Occipital lobe (tissue), 2 donors: Measurements from ENCODE around the gene TTLL4. TPM values are rescaled to one million over a fixed set of nuclear protein-coding genes. Genes with fewer than 3 reads are reported as not detected.
"Not testable (repeated sequence)": the region's sequence is repeated elsewhere in the genome, so short reads cannot be mapped to it uniquely, and the experiment has no call there.

Experiments used
- DNase-seq: peaks from one replicate; lab custom pipeline; 2025; lab: John Stamatoyannopoulos, UW
- total RNA-seq: library from RNA; depleted of rRNA; stranded (reverse); fragments of >200 nt; gene quantifications from one replicate; pipeline ENCODE4 v1.2.3, GENCODE V29; 2014

TTLL4 gene
- total RNA-seq, 1 donor from 2014 or later, result 6.7 TPM

DNA sequence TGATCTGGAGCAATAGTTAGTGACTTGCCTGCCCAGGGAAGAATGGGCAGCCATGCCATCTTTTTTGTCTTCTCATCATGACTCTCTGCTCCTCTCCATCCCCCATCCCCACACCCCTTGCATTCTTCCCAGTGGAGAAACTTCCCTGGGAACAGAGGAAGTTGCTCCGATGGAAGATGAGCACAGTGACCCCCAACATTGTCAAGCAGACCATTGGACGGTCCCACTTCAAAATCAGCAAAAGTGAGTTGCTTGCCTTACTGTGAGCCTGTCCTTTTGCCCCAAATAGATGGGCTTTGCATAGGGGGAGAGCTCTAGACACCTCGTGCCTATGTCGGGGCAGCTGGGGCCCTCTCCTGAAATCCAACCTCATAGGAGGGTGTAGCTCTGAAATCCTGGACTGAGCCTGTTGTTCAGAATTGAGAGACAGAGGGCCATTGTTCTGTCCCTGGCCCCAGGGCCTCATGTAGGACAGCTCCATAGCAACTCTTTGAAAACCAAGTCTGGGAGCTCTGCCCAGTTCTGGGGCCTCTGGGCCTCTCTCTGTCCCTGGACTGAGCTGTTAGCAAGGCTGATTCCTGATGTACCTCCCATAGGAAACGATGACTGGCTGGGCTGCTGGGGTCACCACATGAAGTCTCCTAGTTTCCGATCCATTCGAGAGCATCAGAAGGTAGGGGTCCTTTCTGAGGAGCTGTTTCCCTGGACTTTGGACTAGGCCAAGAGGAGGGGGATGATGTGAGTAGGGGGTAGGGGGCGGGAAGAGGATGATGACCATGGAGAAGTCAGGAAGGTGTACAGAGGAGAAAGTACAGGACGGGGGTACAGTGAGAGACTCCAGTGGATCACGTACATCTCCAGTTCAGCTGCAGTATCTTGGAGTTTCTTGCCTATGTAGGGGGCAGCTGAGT lies 35.2 kb downstream of the TTLL4 start:
- DNase-seq, result peak; percentile 86

DNA sequence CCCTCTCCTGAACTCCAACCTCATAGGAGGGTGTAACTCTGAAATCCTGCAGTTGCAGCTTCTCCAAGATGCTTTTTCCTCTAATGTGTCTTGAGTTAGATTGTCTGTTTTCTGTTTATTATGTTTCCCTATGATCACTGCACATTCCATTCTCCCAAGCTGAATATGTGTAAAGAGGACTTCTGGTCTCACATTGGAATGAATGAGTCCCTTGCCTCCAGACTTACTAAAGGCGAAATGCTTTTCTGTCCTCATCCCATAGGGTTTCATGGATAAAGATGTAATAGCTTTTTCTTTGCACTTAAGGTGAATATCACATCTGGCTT lies 35.8 kb downstream of the TTLL4 start:
- no peak for DNase-seq

DNA sequence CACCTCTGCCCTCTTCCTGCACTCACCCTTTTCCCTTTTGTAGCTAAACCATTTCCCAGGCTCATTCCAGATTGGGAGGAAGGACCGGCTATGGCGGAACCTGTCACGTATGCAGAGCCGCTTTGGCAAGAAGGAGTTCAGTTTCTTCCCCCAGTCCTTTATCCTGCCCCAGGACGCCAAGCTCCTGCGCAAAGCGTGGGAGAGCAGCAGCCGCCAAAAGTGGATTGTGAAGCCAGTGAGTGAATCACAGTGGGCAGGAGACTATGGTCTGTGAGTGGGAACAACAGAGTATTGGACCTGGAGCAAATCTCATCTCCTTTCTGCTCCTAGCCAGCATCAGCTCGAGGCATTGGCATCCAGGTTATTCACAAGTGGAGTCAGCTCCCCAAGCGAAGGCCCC lies 36.3 kb downstream of the TTLL4 start:
- DNase-seq, result no peak

DNA sequence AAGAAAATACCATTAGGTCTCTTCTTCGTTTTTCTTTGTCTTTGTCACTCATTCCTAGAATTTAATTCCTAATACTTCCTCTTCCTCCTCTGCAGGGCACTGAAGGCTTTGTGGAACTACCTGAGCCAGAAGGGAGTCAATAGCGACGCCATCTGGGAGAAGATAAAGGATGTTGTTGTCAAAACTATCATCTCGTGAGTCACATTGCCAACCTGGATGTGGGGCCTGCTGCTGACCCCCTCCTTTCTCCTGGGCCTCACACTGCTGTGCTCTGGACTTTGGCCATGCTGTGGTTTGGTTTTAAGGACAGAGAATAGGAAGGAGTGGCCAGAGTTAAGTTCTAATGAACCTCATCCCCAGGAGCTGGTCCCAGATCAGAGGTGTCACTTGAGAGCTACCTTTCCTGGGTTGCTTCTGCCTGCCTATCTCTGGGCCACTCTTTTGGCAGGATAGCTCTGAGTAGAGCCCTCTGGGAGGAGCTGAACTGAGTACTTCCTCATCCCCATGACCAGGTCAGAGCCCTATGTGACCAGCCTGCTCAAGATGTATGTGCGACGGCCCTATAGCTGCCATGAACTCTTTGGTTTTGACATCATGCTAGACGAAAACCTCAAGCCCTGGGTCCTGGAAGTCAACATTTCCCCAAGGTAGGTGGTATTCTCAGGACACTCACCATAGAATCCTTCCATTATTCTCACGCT lies 38.3 kb downstream of the TTLL4 start:
- DNase-seq, result no peak

DNA sequence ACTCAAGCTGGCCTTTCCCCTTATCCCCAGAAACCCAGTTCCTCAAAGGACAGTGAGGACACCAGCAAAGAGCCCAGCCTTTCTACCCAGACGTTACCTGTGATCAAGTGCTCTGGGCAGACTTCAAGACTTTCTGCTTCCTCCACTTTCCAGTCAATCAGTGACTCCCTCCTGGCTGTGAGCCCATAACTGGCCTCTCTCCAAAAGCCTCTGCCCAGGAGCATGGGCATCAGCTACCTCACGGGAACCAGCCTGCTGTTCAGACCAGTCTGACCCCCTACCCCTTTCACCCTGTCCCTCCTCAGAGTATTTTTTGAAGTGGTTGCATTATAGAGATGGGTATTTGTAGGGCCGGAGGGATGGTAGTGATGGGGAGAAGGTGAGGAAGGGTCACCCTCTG lies 43.6 kb downstream of the TTLL4 start:
- no peak for DNase-seq

DNA sequence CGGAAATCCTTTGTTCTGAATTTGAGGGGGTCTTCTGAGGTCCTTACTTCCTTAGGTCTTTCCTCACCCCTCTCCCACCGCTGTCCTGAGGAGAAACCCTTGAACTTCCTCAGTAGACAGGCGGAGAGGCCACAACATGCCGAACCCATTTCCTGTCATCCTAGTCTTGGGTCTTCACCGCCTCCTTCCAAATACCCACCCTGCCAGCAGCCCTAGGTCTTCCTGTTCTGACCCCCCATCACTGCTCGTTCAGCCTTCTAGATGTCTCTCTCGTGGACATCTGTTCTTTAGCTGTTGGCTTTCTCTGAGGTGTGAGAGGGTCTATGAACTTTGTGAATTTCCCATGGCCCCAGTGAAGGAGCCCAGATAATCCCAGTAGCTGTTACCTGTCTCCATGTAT lies 44.1 kb downstream of the TTLL4 start:
- DNase-seq, result no peak

DNA sequence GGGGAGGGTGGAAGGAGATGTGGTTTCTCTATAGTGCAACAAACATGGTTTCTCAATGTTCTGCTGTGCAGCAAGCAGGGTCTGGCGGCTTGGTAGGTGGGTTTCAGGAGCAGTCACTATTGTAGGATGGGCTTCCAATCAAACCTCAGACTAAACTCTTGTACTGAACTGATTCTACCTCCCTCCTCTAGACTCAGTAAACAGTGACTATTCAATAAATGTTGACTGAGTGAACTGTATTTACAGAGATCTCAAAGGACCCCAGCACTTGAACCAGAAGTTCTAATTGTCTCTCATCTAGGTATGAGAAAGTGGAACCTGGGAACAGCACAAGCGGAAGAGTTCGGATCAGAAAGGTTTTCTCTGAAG lies 44.5 kb downstream of the TTLL4 start:
- no peak for DNase-seq

DNA sequence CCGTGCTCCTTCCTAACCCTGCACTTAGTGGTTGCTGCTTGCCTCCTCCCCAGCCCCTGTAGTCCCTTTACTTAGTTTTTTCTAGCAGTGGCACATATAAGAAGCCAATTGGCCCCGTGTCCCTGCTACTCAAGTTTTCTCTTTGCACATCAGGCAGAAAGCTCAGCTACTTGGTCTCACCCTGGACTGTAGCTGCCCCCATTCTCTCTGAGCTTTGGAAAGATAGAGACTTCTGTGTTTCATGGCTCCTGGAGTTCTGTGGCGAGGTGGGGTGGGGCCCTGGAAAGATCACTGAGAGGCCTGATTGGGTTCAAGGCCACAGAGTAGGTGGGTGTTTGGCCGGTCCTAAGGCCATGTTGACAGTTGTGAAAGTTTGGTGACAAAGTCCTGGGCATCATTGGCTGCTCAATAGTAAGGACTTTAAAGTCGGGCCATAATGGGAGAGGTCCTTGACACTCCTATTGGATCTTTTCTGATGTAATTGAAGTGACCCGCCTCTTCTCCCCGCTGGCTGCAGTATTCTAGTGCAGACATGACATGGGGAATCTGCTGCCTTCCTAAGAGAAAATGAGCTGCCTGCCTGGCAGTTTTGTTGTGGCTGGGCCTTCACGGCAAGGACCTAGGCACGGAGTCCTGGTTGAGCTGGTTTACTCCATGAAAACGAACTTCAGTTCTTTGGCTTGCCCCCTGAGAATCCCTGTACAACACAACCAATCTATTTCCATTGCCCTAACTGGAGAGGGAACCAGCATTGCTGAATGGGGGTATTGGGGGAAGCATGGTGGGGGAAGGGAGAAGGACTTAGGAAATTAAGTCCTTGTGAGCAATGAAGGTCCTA lies 45.2 kb downstream of the TTLL4 start:
- no peak for DNase-seq

DNA sequence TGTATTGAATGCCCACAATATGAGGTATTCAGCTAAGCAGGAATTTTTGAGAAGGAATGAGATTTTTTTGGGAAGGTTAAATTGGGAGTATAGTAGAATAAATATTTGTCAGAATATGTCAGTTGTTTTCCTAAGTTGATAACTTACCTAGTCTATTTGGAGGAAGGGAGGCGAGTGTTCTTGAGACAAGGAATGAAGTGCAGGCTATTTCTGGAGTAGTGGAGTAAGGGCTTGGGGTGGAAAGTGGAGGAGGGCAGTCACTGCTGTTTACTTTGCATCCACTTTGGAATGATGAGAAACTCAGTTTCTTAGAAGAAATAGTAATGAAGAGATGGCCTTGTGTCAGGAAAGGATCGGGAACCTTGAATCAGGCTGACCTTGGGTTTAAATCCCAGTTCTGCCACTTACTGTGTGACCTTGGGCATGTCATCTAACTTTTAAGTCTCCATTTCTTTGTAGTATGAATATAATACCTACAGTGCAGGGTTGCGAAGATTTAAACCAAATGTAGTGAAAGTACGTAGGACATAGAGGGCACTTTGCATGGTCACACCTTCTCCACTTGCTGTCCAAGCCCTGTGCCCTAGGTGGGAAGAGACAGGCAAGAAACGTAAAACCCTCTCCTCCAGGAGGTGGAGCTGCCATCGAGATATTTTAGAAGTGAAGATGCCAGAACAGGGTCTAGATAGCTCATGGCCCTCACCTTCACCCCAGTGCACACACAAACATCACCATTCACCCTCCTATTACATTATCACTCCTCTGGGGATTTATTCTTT lies 46.2 kb downstream of the TTLL4 start:
- no peak for DNase-seq

DNA sequence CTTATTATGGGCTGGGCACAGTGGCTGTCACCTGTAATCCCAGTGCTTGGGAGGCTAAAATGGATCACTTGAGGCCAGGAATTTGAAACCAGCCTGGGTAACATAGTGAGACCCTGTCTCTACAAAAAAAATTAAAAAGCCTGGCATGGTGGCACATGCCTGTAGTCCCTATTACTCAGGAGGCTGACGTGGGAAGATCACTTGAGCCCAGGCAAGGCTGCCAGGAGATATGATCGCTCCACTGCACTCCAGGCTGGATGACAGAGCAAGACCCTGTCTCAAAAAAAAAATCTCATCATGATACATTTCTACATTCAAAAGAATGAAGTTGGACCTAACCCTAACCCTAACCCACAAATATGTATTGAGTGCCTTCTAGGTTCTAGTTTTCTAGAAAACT lies 51.2 kb downstream of the TTLL4 start:
- no peak for DNase-seq

DNA sequence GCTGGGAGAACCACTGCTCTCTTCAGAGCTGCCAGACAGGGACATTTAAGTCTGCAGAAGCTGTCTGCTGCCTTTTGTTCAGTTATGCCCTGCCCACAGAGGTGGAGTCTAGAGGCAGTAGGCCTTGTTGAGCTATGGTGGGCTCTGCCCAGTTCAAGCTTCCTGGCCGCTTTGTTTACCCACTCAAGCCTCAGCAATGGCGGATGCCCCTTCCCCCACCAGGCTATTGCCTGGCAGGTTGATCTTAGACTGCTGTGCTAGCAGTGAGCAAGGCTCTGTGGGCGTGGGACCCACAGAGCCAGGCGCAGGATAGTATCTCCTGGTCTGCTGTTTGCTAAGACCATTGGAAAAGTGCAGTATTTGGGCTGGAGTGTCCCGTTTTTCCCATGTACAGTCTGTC lies 62.1 kb downstream of the TTLL4 start:
- not testable (repeated sequence) for DNase-seq

DNA sequence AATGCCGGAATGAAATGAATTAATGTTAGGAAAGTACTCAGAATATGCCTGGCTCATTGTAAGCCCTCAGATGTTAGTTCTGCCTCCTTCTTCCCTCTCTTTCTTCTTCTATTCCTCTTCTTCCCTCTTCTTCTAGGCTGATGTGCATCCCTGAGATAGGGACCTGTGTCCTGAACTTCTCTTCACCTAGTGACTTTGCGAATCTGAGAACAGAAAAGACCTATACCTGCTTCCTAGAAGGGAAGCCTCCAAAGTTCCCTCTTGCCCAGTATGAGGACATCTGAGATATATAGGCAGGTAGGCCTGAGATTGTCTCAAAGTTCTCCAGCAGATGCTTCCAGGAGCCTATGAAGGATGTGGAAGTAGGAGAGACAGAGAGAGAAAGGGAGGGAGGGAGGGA lies 63.2 kb downstream of the TTLL4 start:
- no peak for DNase-seq

DNA sequence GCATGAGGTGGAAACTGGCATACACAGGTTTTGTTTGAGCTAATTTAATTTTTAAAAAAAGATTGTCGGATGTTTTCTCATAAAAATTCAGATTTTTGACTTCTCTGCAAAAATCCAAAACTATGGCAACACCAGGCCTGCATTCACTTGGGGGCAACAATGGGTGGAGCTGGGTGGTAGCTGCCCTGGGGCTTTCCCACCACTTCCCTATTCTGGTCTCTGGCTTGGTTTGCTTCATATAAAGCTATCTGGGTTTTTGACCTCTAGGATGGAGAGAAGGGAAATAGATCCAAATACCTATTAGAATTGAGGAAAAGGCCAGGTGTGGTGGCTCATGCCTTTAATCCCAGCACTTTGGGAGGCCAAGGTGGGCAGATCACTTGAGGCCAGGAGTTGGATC lies 65.9 kb downstream of the TTLL4 start:
- no peak for DNase-seq

DNA sequence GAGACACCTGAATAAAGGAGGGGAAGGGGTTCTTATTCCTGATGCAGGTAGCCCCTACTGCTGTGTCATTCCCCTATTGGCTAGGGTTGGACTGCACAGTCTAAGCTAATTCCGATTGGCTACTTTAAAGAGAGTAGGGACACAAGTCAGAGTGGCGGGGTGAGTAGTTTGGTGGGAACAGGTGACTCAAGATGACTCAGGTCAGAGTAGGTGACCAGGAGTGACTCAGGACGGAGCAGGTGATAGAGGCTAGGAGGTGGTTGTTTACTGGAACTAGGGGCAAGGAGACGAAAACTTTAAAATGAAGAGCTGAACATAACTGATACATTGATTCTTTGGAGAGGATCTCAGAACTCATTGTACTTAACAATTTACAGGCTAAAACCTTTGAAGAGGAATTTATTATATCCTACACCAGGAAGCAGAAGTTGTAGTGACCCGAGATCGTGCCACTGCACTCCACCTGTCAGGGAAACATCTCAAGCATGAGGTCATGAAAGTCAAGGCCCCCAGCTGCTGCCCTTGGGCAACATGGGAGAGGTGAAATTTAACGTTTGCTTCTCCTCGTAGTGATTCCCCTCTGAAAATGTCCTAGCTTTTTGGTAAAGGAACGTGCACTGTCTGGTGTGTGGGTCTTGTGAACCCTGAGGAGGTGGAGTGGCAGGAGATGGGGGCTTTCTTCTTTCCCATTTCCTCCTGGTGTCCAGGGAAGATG lies 66.8 kb downstream of the TTLL4 start:
- DNase-seq, result no peak

DNA sequence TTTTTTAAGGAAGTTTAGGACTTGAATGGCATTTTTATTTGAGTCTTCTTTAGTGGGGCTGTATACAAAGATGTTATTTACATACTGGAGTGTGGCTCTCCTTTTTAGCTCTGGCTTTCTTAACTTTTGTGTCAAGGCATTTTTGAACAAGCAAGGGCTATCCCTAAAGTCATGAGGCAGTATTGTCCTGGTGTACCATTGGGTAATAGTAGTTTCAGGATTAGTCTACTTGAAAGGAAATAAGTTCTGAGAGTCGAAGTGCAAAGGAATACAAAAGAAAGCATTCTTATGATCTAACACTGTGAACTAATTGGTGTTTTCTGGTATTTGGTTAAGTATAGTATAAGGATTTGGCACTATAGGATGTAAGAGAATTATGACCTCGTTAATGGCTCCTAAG lies 69.4 kb downstream of the TTLL4 start:
- DNase-seq, result no peak

DNA sequence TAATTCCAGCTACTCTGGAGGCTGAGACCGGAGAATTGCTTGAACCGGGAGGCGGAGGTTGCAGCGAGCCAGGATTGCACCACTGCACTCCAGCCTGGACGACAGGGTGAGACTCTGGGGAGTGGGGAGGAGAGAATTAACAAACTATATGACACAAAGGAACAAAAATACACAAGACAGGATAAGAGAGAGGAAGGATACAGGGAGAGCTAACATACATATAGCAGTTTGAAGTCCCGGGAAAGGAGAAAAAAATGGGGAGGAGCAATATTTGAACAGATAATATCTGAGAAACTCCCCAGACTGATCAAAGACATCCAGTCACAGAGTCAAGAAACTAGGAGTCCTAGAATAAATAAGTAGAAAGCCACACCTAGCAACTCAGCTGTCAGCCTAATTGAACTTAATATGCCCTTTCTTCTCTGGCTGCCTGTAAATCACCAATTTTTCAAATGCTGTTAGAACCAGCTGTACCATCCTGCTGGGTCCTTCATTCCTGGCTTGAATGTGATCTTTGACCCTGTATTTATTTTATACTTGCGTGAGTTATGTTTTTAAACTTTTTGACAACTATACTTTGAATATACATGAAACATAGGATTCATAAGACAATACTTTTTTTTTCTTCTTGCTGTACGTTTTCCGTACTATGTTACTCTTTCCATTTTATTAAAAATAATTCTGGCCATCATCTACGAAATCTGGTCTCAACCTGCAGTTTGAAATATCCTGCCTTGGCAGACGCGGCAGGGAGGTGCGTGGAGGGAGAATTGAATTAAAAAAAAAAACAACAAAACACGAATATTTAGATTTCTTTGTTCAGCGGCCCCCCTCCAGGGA lies 70.4 kb downstream of the TTLL4 start:
- no peak for DNase-seq

DNA sequence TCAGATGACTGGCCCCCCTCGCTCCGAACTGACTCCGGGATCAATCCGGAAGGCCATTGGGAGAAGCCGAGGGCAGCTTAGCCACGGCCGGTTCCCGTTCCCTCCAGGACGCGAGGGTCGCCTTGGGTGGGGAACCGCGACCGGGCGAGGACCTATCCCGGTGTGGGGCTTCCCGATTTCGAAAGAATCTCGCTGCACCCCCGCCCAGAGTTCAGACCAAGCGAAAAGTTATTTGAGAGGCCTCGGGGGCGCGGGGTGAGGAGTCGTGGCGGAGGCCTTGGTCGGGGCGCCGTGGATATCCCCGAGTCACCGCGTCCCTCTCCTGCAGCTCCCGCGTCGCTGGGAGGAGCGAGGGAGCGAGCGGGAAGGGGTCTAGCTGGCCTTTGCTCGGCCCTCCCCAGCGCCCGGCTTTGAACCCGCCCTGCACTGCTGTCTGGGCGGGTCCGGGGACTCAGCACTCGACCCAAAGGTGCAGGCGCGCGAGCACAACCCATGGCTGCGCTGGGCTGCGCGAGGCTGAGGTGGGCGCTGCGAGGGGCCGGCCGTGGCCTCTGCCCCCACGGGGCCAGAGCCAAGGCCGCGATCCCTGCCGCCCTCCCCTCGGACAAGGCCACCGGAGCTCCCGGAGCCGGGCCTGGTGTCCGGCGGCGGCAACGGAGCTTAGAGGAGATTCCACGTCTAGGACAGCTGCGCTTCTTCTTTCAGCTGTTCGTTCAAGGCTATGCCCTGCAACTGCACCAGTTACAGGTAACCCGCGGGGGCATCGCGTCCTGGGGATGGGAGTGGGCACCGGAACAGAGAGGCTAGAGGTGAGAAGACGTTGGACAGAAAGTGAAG lies 71.3 kb downstream of the TTLL4 start, which contains the start of gene CYP27A1:
TSS of gene CYP27A1 (plus strand) at position 457 of the 837 bp plus-strand sequence. CDS start at position 493, 36 bp downstream.
- DNase-seq, result no peak

DNA sequence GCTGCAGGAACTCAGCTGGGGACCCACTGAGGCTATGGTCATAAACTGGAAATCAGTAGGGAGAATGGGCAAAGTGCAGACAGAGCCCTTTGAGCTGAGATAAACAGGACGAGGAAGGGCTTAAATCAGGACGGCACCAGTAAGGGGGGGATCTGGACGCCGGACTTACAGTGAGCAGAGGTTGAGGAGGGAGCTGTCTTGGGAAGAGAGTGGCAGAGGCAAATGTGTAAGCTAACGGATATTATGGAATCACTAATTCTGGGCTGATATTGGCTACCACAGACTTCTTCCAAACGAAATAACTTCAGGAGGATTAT lies 71.9 kb downstream of the TTLL4 start:
- DNase-seq, result no peak

DNA sequence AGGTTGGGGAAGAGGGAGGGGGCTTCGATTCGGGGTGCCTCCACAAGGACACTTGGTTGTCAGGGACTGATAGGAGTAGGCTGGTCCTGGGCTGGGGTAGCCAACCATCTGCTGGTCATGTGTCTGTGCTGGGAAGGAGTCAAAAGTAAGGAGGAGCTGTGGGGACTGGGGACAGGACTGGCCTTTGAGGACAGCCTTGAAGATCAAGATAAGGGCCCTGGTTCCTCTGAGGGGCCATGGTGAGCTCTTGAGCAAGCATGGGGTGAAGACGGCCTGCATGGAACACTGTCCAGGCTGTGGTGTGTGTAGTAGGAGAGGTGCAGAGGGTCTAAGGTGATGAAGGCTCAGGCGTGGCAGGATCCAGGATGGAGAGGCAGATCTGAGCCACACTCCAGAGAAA lies 73.1 kb downstream of the TTLL4 start:
- DNase-seq, result no peak
